ENCODE data around the gene USP35. TPM values are rescaled to one million over a fixed set of nuclear protein-coding genes. Genes with fewer than 3 reads are reported as not detected.

Gene USP35
- total and polyA plus RNA-seq, 2 donors (not counting 1 experiment from before 2014, with no cell fraction given), result 4.8 to 6.0 TPM

DNA sequence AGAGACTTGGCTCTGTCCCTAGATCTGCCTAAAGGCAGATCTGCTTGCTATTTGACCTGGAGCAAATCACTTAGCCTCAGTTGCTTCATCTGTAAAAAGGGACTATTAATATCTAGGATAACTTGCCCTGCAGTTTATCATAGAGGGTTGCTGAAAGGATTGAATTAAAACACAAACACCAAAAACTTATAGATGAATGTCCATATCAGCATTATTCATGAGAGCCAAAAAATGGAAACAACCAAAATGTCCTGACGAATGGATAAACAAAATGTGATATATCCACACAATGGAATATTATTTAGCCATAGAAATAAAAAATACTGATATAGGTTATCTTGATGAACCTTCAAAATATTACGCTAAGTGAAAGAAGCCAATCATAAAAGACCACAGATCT is 67.2 kb downstream of the USP35 start:
- CTCF ChIA-PET, result interaction anchor here (0.5 kb wide), 1 partner anchor 53 kb away, joined by 5 read pairs; no protein-coding TSS in a partner anchor
- no peak for ATAC-seq (ENCODE audit: low read depth)
- H4K20me1 ChIP-seq (ENCODE audit: control insufficient read depth, insufficient read depth, low read length, poor library complexity, severe bottlenecking), result no peaks in the 10 kb centered on the region

DNA sequence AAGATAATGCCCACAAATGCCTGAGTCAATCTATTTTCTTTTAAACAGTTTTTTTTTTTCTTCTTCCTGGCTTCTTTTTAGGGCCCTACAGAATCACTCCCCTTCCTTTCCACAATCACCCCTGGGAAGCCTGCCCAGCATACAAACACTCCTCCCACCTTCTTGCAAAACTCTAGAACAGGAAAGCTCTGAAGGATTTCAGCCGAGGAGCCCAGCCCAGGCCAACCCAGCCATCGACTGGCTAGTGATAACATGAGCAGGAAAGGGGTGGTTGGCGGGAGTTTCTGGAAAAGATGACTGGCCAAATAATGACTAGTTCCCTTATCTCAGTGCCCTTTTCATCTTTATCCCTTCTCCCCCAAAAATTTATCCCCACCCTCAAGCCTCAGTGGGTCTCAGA is 68.2 kb downstream of the USP35 start:
- no peaks in the 10 kb centered on the region for H4K20me1 ChIP-seq (ENCODE audit: control insufficient read depth, insufficient read depth, low read length, poor library complexity, severe bottlenecking)
- H3K4me1 Mint-ChIP-seq, result no peaks in the 10 kb centered on the region

More for the DNA sequence above, 67.2 kb downstream of the USP35 start:
- no CpG with 5 or more reads among the region's 2 CpGs for WGBS (ENCODE audit: insufficient coverage)
- Mint-ChIP-seq H3K4me1 (no peaks in the 10 kb centered on the region), H3K27ac (no peak overlapping the region), H3K27me3 (no peaks in the 10 kb centered on the region), H3K9me3 (ENCODE audit: insufficient read depth) (no peaks in the 10 kb centered on the region), H3K4me3 (no peak overlapping the region)
- Histone ChIP-seq H3K36me3 (replicated peaks in 1 of 2; ENCODE audit: control extremely low read depth in 1 of 2, control insufficient read depth in 1 of 2, extremely low read depth in 1 of 2, insufficient read depth in 2 of 2, low read length in 1 of 2) (no peaks in the 10 kb centered on the region), H2AFZ (ENCODE audit: insufficient read depth, low read depth, low read length, poor library complexity, severe bottlenecking) (no peak overlapping the region), H3K27ac (ENCODE audit: low read length in 2 of 2) (no peak overlapping the region), H3K4me3 (ENCODE audit: control extremely low read depth in 1 of 5, extremely low read depth in 1 of 5, insufficient read depth in 1 of 5, low read depth in 2 of 5, low read length in 4 of 5) (no peak overlapping the region), H3K4me1 (ENCODE audit: control insufficient read depth in 2 of 2, insufficient read depth in 2 of 2, low read length in 2 of 2) (no peaks in the 10 kb centered on the region), H3K27me3 (replicated peaks in 1 of 4; ENCODE audit: control extremely low read depth in 1 of 4, control insufficient read depth in 3 of 4, insufficient read depth in 4 of 4, low read length in 3 of 4) (no peaks in the 10 kb centered on the region), H3K4me2 (replicated peaks; ENCODE audit: low read depth, low read length, poor library complexity, severe bottlenecking) (no peak overlapping the region), H3K9me3 (ENCODE audit: control extremely low read depth in 1 of 3, control insufficient read depth in 2 of 3, insufficient read depth in 1 of 3, low read length in 2 of 3) (no peaks in the 10 kb centered on the region), H3K79me2 (ENCODE audit: control insufficient read depth, insufficient read depth, low read length) (no peaks in the 10 kb centered on the region), H3K9ac (ENCODE audit: low read length) (no peak overlapping the region)
- POLR2A ChIA-PET, result no interaction called here
- no peak for DNase-seq
- intact Hi-C loops (cut with micrococcal nuclease), result no loop called here
- TF ChIP-seq EZH2 (IDR thresholded peaks at IDR 0.05; ENCODE audit: borderline replicate concordance, insufficient read depth, low read depth, low read length, poor library complexity, severe bottlenecking), result no peak
- TF ChIP-seq, protein P1, sequence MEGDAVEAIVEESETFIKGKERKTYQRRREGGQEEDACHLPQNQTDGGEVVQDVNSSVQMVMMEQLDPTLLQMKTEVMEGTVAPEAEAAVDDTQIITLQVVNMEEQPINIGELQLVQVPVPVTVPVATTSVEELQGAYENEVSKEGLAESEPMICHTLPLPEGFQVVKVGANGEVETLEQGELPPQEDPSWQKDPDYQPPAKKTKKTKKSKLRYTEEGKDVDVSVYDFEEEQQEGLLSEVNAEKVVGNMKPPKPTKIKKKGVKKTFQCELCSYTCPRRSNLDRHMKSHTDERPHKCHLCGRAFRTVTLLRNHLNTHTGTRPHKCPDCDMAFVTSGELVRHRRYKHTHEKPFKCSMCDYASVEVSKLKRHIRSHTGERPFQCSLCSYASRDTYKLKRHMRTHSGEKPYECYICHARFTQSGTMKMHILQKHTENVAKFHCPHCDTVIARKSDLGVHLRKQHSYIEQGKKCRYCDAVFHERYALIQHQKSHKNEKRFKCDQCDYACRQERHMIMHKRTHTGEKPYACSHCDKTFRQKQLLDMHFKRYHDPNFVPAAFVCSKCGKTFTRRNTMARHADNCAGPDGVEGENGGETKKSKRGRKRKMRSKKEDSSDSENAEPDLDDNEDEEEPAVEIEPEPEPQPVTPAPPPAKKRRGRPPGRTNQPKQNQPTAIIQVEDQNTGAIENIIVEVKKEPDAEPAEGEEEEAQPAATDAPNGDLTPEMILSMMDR (IDR thresholded peaks at IDR 0.05), result no peak

More for the DNA sequence above, 68.2 kb downstream of the USP35 start:
- ChIA-PET POLR2A (no interaction called here), CTCF (no interaction called here)
- Histone ChIP-seq H3K4me2 (replicated peaks; ENCODE audit: low read depth, low read length, poor library complexity, severe bottlenecking) (no peak overlapping the region), H2AFZ (ENCODE audit: insufficient read depth, low read depth, low read length, poor library complexity, severe bottlenecking) (no peak overlapping the region), H3K9ac (ENCODE audit: low read length) (no peak overlapping the region), H3K79me2 (ENCODE audit: control insufficient read depth, insufficient read depth, low read length) (no peaks in the 10 kb centered on the region), H3K27me3 (replicated peaks in 1 of 4; ENCODE audit: control extremely low read depth in 1 of 4, control insufficient read depth in 3 of 4, insufficient read depth in 4 of 4, low read length in 3 of 4) (no peaks in the 10 kb centered on the region), H3K36me3 (replicated peaks in 1 of 2; ENCODE audit: control extremely low read depth in 1 of 2, control insufficient read depth in 1 of 2, extremely low read depth in 1 of 2, insufficient read depth in 2 of 2, low read length in 1 of 2) (no peaks in the 10 kb centered on the region), H3K4me3 (ENCODE audit: control extremely low read depth in 1 of 5, extremely low read depth in 1 of 5, insufficient read depth in 1 of 5, low read depth in 2 of 5, low read length in 4 of 5) (no peak overlapping the region), H3K9me3 (ENCODE audit: control extremely low read depth in 1 of 3, control insufficient read depth in 2 of 3, insufficient read depth in 1 of 3, low read length in 2 of 3) (no peaks in the 10 kb centered on the region), H3K4me1 (ENCODE audit: control insufficient read depth in 2 of 2, insufficient read depth in 2 of 2, low read length in 2 of 2) (no peaks in the 10 kb centered on the region), H3K27ac (ENCODE audit: low read length in 2 of 2) (no peak overlapping the region)
- DNase-seq, result no peak
- intact Hi-C loops (cut with micrococcal nuclease), result no loop called here
- no peaks in the 10 kb centered on the region for H3K27me3 Mint-ChIP-seq
- no CpG with 5 or more reads among the region's 3 CpGs for WGBS (ENCODE audit: insufficient coverage)
- ATAC-seq (ENCODE audit: low read depth), result no peak
- TF ChIP-seq, protein P1 (IDR thresholded peaks at IDR 0.05), result no peak
- TF ChIP-seq EZH2 (IDR thresholded peaks at IDR 0.05; ENCODE audit: borderline replicate concordance, insufficient read depth, low read depth, low read length, poor library complexity, severe bottlenecking), result no peak
- no peaks in the 10 kb centered on the region for H3K9me3 Mint-ChIP-seq (ENCODE audit: insufficient read depth)
- H3K4me3 Mint-ChIP-seq, result no peak overlapping the region
- no peak overlapping the region for H3K27ac Mint-ChIP-seq
